RPMI8226 (cell line): ENCODE data around the gene KIF6.
"Not testable (repeated sequence)": the region's sequence is repeated elsewhere in the genome, so short reads cannot be mapped to it uniquely, and the experiment has no call there.

Experiments
- DNase-seq: peaks from one replicate; pipeline ENCODE4 v3.0.0-alpha.2; 2015

KIF6 gene

GRCh38 chr6:39706819-39707335 lies 18.3 kb downstream of the KIF6 start:
- DNase-seq: no peak

DNA sequence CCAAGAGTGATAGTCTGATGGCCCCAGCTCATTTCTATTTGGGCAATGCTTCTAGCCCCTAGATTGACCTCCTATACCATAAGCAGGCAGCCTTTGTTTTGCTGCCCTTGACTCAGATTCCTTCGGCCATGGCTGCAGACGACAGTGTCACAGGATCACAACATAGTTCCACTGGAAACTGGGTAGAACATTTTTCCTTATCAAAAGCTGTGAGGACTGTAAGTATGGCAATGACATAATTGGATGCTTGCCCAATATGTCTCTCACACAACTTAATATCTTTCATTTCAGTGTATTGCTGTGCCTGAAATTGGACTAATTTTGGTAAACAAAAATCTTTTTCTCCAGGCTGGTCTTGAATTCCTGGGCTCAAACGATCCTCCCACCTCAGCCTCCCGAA lies 22.9 kb downstream of the KIF6 start:
- DNase-seq: no peak

DNA sequence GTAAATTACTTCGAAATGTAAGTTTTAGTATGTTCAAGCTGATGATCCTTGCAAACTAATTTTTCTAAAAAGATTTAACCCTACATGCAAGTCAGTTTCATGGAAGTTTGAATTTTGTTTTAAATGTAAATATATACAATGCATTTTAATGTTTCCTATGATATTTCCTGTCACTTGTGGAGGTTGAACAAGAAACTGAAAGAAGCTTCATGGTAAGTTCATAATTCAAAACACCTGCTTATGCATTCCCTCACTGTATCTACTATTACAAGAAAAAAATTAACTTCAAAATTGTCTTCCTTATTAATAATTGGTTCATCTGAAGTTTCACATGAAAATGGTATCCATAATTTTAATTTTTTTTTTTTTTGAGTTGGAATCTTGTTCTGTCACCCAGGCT lies 24.8 kb downstream of the KIF6 start:
- DNase-seq: no peak

GRCh38 chr6:39698789-39699188 lies 26.4 kb downstream of the KIF6 start:
- no peak for DNase-seq

- DNase-seq: no peak
Observed at GRCh38 chr6:39696986-39697788, 28.0 kb downstream of the KIF6 start.

GRCh38 chr6:39695447-39695846 lies 29.8 kb downstream of the KIF6 start:
- DNase-seq: no peak

- DNase-seq: no peak
Observed at GRCh38 chr6:39693206-39693605, 32.0 kb downstream of the KIF6 start.

DNA sequence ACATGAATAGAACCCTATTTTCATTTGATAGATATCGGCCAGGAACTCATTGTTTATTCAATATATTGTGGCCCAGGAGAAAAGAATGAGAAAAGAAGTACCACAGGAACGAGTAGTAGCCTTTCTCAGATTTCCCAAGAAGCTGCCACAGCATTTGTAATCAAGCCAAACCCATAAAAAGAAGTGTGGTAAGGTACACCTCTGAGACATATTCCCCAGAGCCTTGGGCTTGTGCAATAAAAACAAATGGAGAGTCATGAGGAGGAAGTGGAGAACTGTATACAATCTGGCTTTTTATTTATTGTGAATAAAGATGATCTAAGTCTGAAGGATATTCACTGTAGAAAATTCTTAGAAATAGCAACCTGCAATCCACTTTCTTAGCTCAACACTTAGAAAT lies 36.7 kb downstream of the KIF6 start:
- DNase-seq: no peak

- DNase-seq: no peak
Observed at GRCh38 chr6:39686976-39687375, 38.2 kb downstream of the KIF6 start.

DNA sequence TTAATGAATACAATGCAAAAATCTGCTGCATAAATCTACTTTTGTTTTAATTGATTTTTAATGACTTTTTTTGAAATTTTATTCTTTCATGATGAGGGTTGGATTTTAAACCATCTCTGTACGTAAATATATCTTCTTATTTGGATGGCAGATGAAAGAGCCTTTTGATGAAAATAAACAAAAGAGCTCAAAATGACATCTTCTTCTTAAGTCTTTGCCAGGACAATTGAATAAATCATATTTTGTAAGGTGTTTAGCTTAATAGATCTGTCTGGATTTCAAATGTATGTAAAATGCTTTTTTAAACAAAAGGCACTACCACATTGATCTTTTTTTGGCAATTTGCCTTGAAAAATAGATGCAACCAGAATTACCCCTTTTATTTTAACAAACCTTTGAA lies 39.3 kb downstream of the KIF6 start:
- no peak for DNase-seq

DNA sequence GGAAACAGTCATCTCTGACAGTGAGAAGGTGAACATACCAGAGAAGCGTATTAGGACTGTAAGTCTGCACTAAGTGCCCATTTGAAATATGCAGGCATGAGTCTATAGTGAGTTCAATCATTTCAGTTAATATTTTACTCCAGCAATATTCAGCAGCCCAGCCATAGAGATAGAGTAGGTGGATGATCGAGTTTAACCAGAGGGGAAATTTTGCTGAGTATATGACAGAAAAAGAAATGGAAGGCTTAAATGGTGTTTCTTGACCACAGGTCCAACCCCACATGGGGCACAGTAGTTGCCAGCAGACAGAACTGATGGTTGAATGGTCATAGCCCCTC lies 39.8 kb downstream of the KIF6 start:
- DNase-seq: no peak

DNA sequence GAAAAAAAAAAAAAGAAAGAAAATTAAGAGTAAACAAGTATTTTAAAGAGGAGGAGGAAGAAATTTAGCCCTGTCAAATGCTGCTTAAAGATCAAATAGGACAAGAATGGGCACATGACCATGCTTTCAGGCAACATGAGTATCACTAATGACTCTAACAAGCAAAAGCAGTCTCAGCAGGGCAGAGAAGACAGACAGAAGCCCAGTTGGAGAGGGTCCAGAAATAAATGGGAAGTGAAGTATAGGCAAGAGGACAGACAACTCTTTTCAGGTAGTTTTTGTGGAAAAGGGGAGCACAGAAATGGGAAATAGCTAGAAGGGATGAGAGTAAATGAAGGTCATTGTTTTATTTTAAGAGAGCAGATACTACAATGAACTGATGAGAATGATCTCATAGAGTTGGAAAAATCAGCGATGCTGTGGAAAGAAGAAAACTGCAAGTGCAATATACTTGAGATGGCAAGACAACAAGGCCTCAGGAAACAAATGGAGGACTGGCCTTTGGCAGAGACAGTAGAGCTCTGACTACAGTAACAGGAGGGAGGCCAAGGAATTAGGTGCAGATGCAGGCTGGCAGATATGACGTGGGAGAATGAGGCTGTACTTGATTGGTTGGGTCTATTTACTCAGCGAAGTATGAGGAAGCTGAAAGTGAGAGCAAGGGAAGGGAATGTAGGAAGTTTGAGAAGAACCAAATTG lies 40.3 kb downstream of the KIF6 start:
- no peak for DNase-seq

- DNase-seq: no peak
Observed at GRCh38 chr6:39681674-39682121, 43.5 kb downstream of the KIF6 start.

GRCh38 chr6:39678914-39679313 lies 46.3 kb downstream of the KIF6 start:
- DNase-seq: no peak

GRCh38 chr6:39677318-39677717 lies 47.9 kb downstream of the KIF6 start:
- not testable (repeated sequence) for DNase-seq

DNA sequence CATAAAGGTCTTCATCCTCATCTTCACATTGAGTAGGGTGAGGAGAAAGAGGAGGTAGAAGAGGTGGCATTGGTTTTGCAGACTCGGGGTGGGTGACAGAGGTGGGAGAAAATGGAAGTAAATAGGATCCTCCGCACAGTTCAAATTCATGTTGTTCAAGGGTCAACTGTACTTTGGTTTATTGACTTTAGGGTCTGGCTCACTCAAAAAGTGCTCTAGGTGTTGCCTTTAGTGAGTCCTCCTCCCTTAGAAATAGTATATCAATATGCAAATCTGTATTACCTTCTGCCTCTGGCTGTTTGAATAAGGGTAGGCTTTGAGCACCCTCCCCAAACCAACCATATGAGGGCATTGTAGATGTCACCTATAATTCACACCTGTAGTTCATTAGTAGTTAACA lies 54.7 kb downstream of the KIF6 start:
- DNase-seq: no peak

DNA sequence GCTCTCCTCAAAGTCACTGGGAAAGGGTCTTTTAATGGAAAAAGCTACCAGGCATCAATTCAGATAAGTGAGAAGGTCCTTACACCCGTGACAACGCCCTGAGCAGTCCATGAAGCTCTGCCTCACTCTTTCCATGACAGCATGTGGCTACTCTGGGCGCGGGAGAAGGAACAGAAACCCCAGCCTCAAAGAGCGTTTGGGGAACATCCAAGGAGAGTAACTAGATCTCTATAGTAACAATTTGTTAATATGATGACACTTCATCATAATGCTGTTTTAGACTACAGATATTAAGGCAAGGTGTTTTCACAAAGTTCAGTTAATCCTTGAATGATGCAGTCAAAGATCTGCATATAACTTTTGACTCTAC lies 55.2 kb downstream of the KIF6 start:
- no peak for DNase-seq

DNA sequence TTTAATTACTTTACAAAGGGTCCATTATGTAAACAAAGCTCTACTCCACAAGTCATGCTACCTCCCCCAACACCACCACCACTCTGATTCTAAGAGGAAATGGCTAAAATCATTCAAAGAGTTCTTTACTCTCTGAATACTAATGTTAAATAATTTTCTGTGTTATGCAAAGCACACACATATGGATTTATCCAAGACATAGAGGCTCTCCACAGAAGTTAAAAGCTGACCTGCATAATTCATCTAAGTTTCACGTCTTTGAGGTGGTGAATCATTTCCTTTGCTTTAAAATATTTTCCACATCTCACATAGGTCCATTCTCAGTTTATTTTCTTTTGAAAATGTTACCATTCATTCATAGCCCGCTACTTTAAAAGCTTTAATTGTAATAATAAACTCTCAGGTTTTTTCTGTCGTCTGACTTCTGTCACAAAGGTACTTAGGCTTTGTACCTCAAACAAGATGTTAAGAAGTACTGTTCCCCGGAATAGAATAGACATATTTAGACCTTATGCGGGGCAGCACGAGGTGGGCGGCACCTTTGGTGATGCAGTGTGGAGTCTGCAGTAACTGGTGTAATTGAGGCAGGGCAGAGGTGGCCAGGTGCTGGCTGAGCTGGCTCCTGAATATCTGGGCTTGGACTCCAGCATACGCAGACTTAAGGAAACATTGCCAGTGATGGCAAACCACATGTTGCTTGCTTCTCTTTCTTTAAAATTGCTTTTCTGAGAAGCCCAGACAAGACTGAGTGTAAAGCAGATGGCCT lies 55.8 kb downstream of the KIF6 start:
- DNase-seq: no peak

GRCh38 chr6:39666706-39667489 lies 58.3 kb downstream of the KIF6 start:
- DNase-seq: no peak

DNA sequence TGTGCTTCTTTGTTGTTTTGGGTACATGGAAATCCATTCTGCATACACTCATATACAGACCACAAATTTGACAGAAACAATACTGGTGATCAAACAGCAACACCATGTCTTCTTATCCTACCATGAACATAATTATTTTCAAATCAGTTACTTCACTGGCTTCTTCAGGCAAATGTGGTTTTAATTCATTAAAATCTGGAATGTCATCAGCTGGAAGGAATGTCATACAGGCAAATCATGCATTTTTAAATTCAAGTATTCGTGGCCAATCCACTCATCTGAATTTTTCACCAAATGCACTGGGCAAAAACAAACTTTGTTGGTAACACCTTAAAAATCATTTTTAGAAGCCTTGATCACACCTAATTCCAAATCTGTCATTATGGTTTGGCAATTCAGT lies 59.3 kb downstream of the KIF6 start:
- no peak for DNase-seq

DNA sequence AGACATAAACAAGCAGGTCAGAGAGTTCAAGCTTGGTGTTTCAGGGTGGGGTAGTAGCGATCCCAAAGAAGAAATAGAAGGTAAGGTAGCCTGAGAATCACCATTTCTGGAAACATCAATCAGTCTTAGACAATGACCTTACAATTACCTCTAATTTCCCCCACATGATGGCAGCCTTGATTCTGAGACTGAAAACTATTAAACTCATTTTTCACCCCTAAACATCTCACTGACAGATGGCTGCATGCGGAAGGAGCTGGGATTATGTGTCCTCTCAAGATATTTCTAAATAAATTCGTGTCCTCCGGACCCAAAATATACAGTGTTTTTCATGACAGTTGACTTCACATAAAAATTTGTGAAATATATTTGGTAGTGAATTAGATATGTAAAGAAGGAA lies 61.0 kb downstream of the KIF6 start:
- DNase-seq: no peak

DNA sequence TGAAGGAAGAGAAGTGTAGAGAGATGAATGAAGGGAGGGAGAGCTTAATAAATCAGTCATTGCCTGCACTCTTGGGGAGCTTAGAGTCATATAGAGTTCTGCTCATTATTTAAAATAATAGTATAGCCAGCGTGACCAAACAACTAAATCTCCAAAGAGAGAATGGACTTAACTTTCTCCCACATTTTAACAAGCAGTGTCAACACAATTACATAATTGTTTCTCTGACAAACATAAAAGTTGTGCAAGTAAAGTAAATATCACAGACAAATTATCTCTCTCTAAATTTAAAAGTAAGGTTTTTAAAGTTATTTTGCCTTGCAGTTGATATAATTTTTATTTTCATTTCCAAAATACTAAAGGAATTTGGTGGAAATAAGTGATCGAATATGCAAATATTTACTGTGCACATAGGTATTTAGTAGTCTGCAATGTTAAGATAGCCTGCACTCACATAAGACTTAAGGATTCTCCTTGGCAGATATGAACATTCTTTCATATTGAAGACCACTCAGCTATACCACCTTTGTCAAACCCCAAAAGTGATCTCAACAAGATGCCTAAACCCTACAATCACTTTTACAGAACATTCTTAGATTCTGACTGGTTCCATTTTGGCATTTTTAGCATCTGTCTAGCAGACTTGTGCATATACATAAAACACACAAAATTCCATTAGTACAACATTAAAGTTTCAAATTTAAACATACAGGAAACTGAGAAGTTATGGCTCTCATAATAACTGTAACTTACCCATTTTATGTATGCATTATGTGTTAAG lies 67.7 kb downstream of the KIF6 start:
- no peak for DNase-seq
